Measurements from ENCODE around the gene C2CD2. TPM values are rescaled to one million over a fixed set of nuclear protein-coding genes. Genes with fewer than 3 reads are reported as not detected.

Gene C2CD2
- total RNA-seq, 1 donor from 2014 or later = 34.3 TPM

DNA sequence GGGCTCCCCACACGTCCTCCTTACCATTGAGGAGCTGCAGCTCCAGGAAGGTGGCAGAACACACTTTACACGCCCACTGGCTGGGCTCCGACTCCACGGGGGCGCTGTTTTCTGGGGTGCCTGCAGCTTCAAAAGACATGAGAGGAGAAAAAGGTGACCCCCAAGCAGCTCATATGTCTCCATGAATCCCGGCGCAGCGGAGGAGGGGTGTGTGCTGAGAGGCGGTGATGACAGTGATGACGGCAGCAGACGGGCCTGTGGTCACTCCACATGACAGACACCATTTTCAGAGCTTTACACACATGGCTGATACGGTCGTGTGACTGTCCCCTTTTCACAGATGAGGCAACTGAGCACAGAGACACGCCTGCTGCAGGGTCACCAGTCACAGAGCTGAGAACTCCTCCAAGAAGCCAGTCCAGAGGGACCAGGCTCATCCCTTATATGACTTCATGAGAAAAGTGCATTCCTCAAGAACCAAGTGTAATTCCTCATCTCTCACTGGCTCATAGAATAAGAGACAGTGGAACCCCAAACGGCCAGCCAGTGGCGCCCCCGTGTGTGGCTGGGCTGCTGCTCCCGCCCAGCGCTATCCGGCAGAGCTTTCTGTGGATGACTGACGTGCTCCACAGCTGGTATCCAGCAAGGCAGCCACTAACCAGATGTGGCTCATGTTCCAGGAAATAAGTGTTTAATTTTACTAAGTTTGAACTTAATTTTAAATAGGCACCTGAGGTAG lies 106.6 kb downstream of the C2CD2 start:
- H3K4me3 Mint-ChIP-seq (ENCODE audit: unreplicated experiment) = no peak overlapping the region
- peaks cover 3% of the 10 kb centered on the region for H3K27me3 Mint-ChIP-seq (ENCODE audit: unreplicated experiment)
- H3K9me3 Mint-ChIP-seq (ENCODE audit: unreplicated experiment) = no peaks in the 10 kb centered on the region
- no peak overlapping the region for H3K27ac Mint-ChIP-seq (ENCODE audit: unreplicated experiment)
- no peaks in the 10 kb centered on the region for H3K36me3 Mint-ChIP-seq (ENCODE audit: low read depth, unreplicated experiment)
- TF ChIP-seq, protein P1, sequence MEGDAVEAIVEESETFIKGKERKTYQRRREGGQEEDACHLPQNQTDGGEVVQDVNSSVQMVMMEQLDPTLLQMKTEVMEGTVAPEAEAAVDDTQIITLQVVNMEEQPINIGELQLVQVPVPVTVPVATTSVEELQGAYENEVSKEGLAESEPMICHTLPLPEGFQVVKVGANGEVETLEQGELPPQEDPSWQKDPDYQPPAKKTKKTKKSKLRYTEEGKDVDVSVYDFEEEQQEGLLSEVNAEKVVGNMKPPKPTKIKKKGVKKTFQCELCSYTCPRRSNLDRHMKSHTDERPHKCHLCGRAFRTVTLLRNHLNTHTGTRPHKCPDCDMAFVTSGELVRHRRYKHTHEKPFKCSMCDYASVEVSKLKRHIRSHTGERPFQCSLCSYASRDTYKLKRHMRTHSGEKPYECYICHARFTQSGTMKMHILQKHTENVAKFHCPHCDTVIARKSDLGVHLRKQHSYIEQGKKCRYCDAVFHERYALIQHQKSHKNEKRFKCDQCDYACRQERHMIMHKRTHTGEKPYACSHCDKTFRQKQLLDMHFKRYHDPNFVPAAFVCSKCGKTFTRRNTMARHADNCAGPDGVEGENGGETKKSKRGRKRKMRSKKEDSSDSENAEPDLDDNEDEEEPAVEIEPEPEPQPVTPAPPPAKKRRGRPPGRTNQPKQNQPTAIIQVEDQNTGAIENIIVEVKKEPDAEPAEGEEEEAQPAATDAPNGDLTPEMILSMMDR (IDR thresholded peaks at IDR 0.05; ENCODE audit: unreplicated experiment) = no peak
- peaks cover 4% of the 10 kb centered on the region for H3K4me1 Mint-ChIP-seq (ENCODE audit: unreplicated experiment)
- no peak for DNase-seq (ENCODE audit: low spot score)

DNA sequence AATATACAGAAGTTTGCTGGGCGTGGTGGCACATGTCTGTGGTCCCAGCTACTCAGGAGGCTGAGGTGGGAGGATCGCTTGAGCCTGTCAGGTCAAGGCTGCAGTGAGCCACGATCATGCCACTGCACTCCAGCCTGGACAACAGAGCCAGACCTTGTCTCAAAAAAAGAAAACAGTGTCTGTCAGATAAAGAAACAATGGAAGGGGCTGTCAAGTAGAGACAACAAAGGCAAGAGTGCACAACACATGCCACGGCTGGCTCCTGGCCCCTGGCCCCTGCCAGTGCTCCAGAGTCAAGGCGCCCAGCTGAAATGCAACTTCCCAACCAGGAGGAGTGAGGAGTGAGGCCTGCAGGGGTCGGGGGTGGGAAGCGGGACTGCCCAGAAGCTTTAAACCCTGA lies 107.3 kb downstream of the C2CD2 start:
- no peaks in the 10 kb centered on the region for H3K36me3 Mint-ChIP-seq (ENCODE audit: low read depth, unreplicated experiment)
- H3K27me3 Mint-ChIP-seq (ENCODE audit: unreplicated experiment) = peaks cover 3% of the 10 kb centered on the region
- TF ChIP-seq, protein P1 (IDR thresholded peaks at IDR 0.05; ENCODE audit: unreplicated experiment) = no peak
- no peak for DNase-seq (ENCODE audit: low spot score)
- H3K9me3 Mint-ChIP-seq (ENCODE audit: unreplicated experiment) = no peaks in the 10 kb centered on the region
- H3K4me1 Mint-ChIP-seq (ENCODE audit: unreplicated experiment) = peaks cover 4% of the 10 kb centered on the region
- no peak overlapping the region for H3K4me3 Mint-ChIP-seq (ENCODE audit: unreplicated experiment)
- H3K27ac Mint-ChIP-seq (ENCODE audit: unreplicated experiment) = no peak overlapping the region

DNA sequence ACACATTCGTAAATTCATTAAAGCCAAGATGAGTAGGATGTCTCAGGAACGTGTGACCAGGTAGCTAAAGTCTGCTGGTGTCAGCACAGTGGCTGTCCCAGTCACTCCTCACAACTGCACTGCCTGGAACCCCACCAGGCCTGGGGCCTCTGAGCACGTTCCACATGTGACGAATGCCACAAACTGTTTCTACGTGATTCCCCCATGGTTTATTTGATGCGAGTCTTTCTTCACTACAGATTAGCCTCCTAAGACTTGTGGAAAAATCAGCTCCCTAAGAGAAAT lies 107.8 kb downstream of the C2CD2 start:
- Mint-ChIP-seq H3K27me3 (ENCODE audit: unreplicated experiment) (peaks cover 3% of the 10 kb centered on the region), H3K4me1 (ENCODE audit: unreplicated experiment) (peaks cover 4% of the 10 kb centered on the region), H3K9me3 (ENCODE audit: unreplicated experiment) (no peaks in the 10 kb centered on the region), H3K4me3 (ENCODE audit: unreplicated experiment) (no peak overlapping the region), H3K36me3 (ENCODE audit: low read depth, unreplicated experiment) (peaks cover 2% of the 10 kb centered on the region), H3K27ac (ENCODE audit: unreplicated experiment) (no peak overlapping the region)
- no peak for DNase-seq (ENCODE audit: low spot score)
- TF ChIP-seq, protein P1 (IDR thresholded peaks at IDR 0.05; ENCODE audit: unreplicated experiment) = no peak

DNA sequence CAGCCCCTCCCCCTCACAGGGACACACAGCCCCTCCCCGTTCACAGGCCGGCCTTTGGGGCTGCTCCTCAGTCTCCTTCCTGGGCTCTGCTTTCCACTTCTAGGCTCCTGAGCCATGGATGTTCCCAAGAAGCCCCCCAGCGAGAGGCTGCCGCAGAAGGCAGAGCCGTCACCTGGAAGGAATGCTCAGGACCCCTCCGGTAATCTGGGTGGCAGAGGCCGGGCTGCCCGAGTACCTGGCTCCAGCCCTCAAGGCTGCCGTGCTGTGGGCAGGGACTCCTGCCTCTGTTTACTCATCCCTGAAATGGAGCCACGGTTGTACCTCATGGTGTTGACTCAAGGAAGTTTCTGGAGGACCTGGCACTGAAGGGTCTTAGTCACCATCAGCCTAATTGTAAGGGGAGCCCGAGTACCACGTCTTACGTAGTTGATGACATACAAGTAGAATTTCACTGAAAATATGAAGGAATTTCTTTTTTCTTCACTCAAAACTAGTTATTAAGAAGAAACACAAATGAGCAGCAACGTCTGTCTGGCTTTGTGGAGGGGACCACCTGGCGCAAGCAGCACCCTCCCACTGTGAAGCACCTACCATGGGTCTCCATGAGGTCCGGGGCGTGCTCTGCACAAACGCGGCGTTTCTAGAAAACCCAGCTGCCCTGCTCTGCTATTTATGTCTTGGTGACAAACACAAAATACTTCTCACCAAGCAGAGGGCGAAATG lies 108.3 kb downstream of the C2CD2 start:
- Mint-ChIP-seq H3K36me3 (ENCODE audit: low read depth, unreplicated experiment) (peaks cover 7% of the 10 kb centered on the region), H3K27ac (ENCODE audit: unreplicated experiment) (no peak overlapping the region), H3K4me3 (ENCODE audit: unreplicated experiment) (no peak overlapping the region), H3K27me3 (ENCODE audit: unreplicated experiment) (no peaks in the 10 kb centered on the region), H3K4me1 (ENCODE audit: unreplicated experiment) (peaks cover 4% of the 10 kb centered on the region), H3K9me3 (ENCODE audit: unreplicated experiment) (no peaks in the 10 kb centered on the region)
- TF ChIP-seq, protein P1 (IDR thresholded peaks at IDR 0.05; ENCODE audit: unreplicated experiment) = no peak
- no peak for DNase-seq (ENCODE audit: low spot score)

DNA sequence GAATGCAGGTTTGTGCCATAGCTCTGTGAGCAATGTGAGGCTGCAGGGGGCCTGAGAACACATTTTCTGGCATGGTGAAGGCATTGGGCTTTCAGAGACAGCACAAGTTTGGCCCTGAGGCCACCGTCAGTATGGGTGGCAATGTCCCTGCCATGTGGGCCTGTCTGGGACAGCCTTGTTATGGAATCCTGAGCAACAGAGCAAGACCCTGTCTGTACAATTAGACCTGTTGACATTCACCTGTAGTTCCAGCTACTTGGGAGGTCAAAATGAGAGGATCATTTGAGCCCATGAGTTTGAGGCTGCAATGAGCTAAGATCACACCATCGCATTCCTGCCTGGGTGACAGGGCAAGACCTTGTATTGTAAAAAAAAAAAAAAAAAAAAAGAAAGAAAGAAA lies 110.2 kb downstream of the C2CD2 start:
- Mint-ChIP-seq H3K4me3 (ENCODE audit: unreplicated experiment) (no peak overlapping the region), H3K4me1 (ENCODE audit: unreplicated experiment) (peaks cover 4% of the 10 kb centered on the region), H3K27me3 (ENCODE audit: unreplicated experiment) (peaks cover 2% of the 10 kb centered on the region), H3K36me3 (ENCODE audit: low read depth, unreplicated experiment) (peaks cover 9% of the 10 kb centered on the region), H3K9me3 (ENCODE audit: unreplicated experiment) (no peaks in the 10 kb centered on the region), H3K27ac (ENCODE audit: unreplicated experiment) (no peak overlapping the region)
- no peak for DNase-seq (ENCODE audit: low spot score)
- TF ChIP-seq, protein P1 (IDR thresholded peaks at IDR 0.05; ENCODE audit: unreplicated experiment) = no peak

Data from endothelial cell (in vitro differentiated cells).